Endothelial cell of umbilical vein (primary cell): Measurements from ENCODE around the gene MFRP.

Source experiments
- CTCF ChIP-seq, 2 donors: IDR thresholded peaks; 1 replicate in 1 of 2; 2 replicates in 1 of 2; pipeline ENCODE4 v1.5.1; 2011; ENCODE audit warnings: low read length in 2 of 2, mild to moderate bottlenecking in 2 of 2, moderate library complexity in 2 of 2, control low read depth in 1 of 2, inconsistent platforms in 1 of 2, low read depth in 1 of 2; ENCODE audit not compliant: insufficient read depth in 1 of 2; ENCODE audit errors: extremely low read depth in 1 of 2
- GATA2 ChIP-seq: IDR thresholded peaks from 2 replicates; pipeline ENCODE4 v1.7.0; 2011; ENCODE audit warnings: low read depth, mild to moderate bottlenecking, moderate library complexity, mixed read lengths, low read length; ENCODE audit not compliant: insufficient read length, insufficient read depth
- POLR2A ChIP-seq: IDR thresholded peaks from 2 replicates; pipeline ENCODE4 v1.6.1; 2012; ENCODE audit warnings: low read depth, mild to moderate bottlenecking, control low read depth, low read length
- POLR2AphosphoS5 ChIP-seq: IDR thresholded peaks from 2 replicates; pipeline ENCODE4 v1.6.1; 2012; ENCODE audit warnings: low read depth, mild to moderate bottlenecking, control low read depth, low read length, moderate library complexity; ENCODE audit not compliant: insufficient read depth

GRCh38 chr11:119371778-119372182 lies 25.3 kb upstream of the MFRP start:
- peak in 1 of 2 donors; percentile 38 for TF ChIP-seq CTCF (IDR thresholded peaks at IDR 0.05; ENCODE audit: extremely low read depth in 1 of 2, insufficient read depth in 1 of 2, low read depth in 1 of 2, low read length in 2 of 2)
- no peak for TF ChIP-seq POLR2A
- no peak for TF ChIP-seq POLR2AphosphoS5
- no peak for TF ChIP-seq GATA2
